Stimulated activated CD4-positive, alpha-beta T cell treated with anti-CD3 and anti-CD28 coated beads, Interleukin-4, amount 100 ng/mL, for 1 hour (primary cell): ENCODE data around the gene ZNF512B.
"Not testable (repeated sequence)": the region's sequence is repeated elsewhere in the genome, so short reads cannot be mapped to it uniquely, and the experiment has no call there.

Experiments
- DNase-seq: peaks from one replicate; pipeline ENCODE4 v3.0.0-alpha.2; 2020

ZNF512B gene

GRCh38 chr20:63932606-63933160, 37.0 kb downstream of the ZNF512B start:
- DNase-seq: no peak

GRCh38 chr20:63931735-63932134, 38.0 kb downstream of the ZNF512B start:
- DNase-seq: no peak

- DNase-seq: no peak
These were observed 38.7 kb downstream of the ZNF512B start for GRCh38 chr20:63930971-63931553.

GRCh38 chr20:63929473-63929883, 40.3 kb downstream of the ZNF512B start:
- not testable (repeated sequence) for DNase-seq

GRCh38 chr20:63929071-63929470, 40.7 kb downstream of the ZNF512B start:
- no peak for DNase-seq

- DNase-seq: no peak
These were observed 43.4 kb downstream of the ZNF512B start for GRCh38 chr20:63926298-63926697.

GRCh38 chr20:63924241-63924640, 45.5 kb downstream of the ZNF512B start:
- no peak for DNase-seq

GRCh38 chr20:63923651-63924050, 46.1 kb downstream of the ZNF512B start:
- no peak for DNase-seq

- DNase-seq: no peak
These were observed 49.5 kb downstream of the ZNF512B start for GRCh38 chr20:63920226-63920625.

GRCh38 chr20:63919130-63919529, 50.6 kb downstream of the ZNF512B start:
- no peak for DNase-seq

- DNase-seq: no peak
These were observed 51.9 kb downstream of the ZNF512B start for GRCh38 chr20:63917811-63918210.

- DNase-seq: not testable (repeated sequence)
These were observed 53.3 kb downstream of the ZNF512B start for GRCh38 chr20:63916371-63916939.

GRCh38 chr20:63915471-63915870, 54.3 kb downstream of the ZNF512B start:
- no peak for DNase-seq

GRCh38 chr20:63913768-63914167, 56.0 kb downstream of the ZNF512B start:
- no peak for DNase-seq

- DNase-seq: no peak
These were observed 58.6 kb downstream of the ZNF512B start for GRCh38 chr20:63911176-63911575.

- no peak for DNase-seq
These were observed 61.6 kb downstream of the ZNF512B start for GRCh38 chr20:63908008-63908682.
